HEK293 (cell line): Measurements from ENCODE around the gene PYCR2.

Experiments used
- CTCF ChIA-PET: fragments of 350-600 bp; formaldehyde crosslinking; extraction: SDS; loops from one replicate; lab custom pipeline; 2021; ENCODE audit warnings: antibody characterized with exemption; lab: Yijun Ruan, JAX
- POLR2A ChIA-PET: fragments of 300-600 bp; formaldehyde crosslinking; extraction: SDS; loops from one replicate; lab custom pipeline; 2020; ENCODE audit warnings: antibody characterized with exemption, inconsistent platforms; lab: Yijun Ruan, JAX
- H3K27ac ChIP-seq: fragments of 200-500 bp; sonication (Bioruptor generic); 2 replicates; pipeline ENCODE4 v1.5.1; 2014; ENCODE audit warnings: low read depth, low read length, control low read depth, inconsistent platforms; ENCODE audit errors: extremely low read depth
- H3K36me3 ChIP-seq, 2 experiments: fragments of 200-500 bp in 1 of 2; sonication (Bioruptor generic) in 1 of 2; 1 replicate in 1 of 2; 2 replicates in 1 of 2; pipeline ENCODE4 v1.5.1; 2014 to 2017; ENCODE audit warnings: inconsistent platforms in 2 of 2, low read length in 2 of 2; ENCODE audit not compliant: control insufficient read depth in 2 of 2, insufficient read depth in 1 of 2
- H3K4me1 ChIP-seq: fragments of 200-500 bp; sonication (Bioruptor generic); 2 replicates; pipeline ENCODE4 v1.5.1; 2014; ENCODE audit warnings: mild to moderate bottlenecking, low read length, inconsistent platforms; ENCODE audit not compliant: control insufficient read depth, insufficient read depth
- H3K4me3 ChIP-seq: 2 replicates; pipeline ENCODE4 v1.5.1; 2011; ENCODE audit warnings: low read depth, mild to moderate bottlenecking, control low read depth, low read length, moderate library complexity
- H3K9me3 ChIP-seq: fragments of 200-500 bp; sonication (Bioruptor generic); 2 replicates; pipeline ENCODE4 v1.5.1; 2014; ENCODE audit warnings: low read depth, low read length, inconsistent platforms; ENCODE audit not compliant: control insufficient read depth, insufficient read depth
- BCL11B ChIP-seq: fragments of 450-650 bp; formaldehyde crosslinking; IDR thresholded peaks from 2 replicates; pipeline ENCODE4 v1.5.1; 2016; ENCODE audit warnings: low read depth, missing biosample characterization, missing genetic modification characterization
- HOXD13 ChIP-seq: sonication (generic); formaldehyde crosslinking; IDR thresholded peaks from 2 replicates; pipeline ENCODE4 v1.8.0; 2022; ENCODE audit warnings: missing genetic modification reagents, borderline replicate concordance
- TRIM28 ChIP-seq: IDR thresholded peaks from 2 replicates; pipeline ENCODE4 v1.6.1; 2011; ENCODE audit warnings: low read length, control low read depth, borderline replicate concordance
- ZBTB17 ChIP-seq: fragments of 450-650 bp; formaldehyde crosslinking; IDR thresholded peaks from 2 replicates; pipeline ENCODE4 v1.5.1; 2016; ENCODE audit warnings: missing biosample characterization, missing genetic modification characterization
- ZBTB20 ChIP-seq: fragments of 450-650 bp; formaldehyde crosslinking; IDR thresholded peaks from 2 replicates; pipeline ENCODE4 v1.5.1; 2016; ENCODE audit warnings: missing biosample characterization, missing genetic modification characterization
- ZFP37 ChIP-seq: fragments of 450-650 bp; formaldehyde crosslinking; IDR thresholded peaks from 2 replicates; pipeline ENCODE4 v1.5.1; 2016; ENCODE audit warnings: missing biosample characterization, missing genetic modification characterization
- ZNF138 ChIP-seq: fragments of 450-650 bp; formaldehyde crosslinking; IDR thresholded peaks from 2 replicates; pipeline ENCODE4 v1.5.1; 2016; ENCODE audit warnings: missing biosample characterization, missing genetic modification characterization, borderline replicate concordance
- ZNF266 ChIP-seq: fragments of 450-650 bp; formaldehyde crosslinking; IDR thresholded peaks from 2 replicates; pipeline ENCODE4 v1.5.1; 2016; ENCODE audit warnings: missing biosample characterization, missing genetic modification characterization, low read depth
- ZNF302 ChIP-seq: fragments of 450-650 bp; formaldehyde crosslinking; IDR thresholded peaks from 2 replicates; pipeline ENCODE4 v1.5.1; 2016; ENCODE audit warnings: missing biosample characterization, missing genetic modification characterization, low read depth
- ZNF521 ChIP-seq: fragments of 450-650 bp; formaldehyde crosslinking; IDR thresholded peaks from 2 replicates; pipeline ENCODE4 v1.5.1; 2017; ENCODE audit warnings: missing biosample characterization, mild to moderate bottlenecking, missing genetic modification characterization
- ZNF544 ChIP-seq: fragments of 450-650 bp; formaldehyde crosslinking; IDR thresholded peaks from 2 replicates; pipeline ENCODE4 v1.5.0; 2017; ENCODE audit warnings: missing biosample characterization, missing genetic modification characterization
- ZNF571 ChIP-seq: fragments of 450-650 bp; formaldehyde crosslinking; IDR thresholded peaks from 2 replicates; pipeline ENCODE4 v1.5.0; 2017; ENCODE audit warnings: missing biosample characterization, missing genetic modification characterization
- ZNF621 ChIP-seq: fragments of 450-650 bp; formaldehyde crosslinking; IDR thresholded peaks from 2 replicates; pipeline ENCODE4 v1.5.1; 2017; ENCODE audit warnings: missing biosample characterization, missing genetic modification characterization
- ZNF791 ChIP-seq: fragments of 450-650 bp; formaldehyde crosslinking; IDR thresholded peaks from 2 replicates; pipeline ENCODE4 v1.5.1; 2016; ENCODE audit warnings: missing biosample characterization, missing genetic modification characterization
- ZXDB ChIP-seq: fragments of 450-650 bp; formaldehyde crosslinking; IDR thresholded peaks from 2 replicates; pipeline ENCODE4 v1.5.1; 2016; ENCODE audit warnings: missing biosample characterization, missing genetic modification characterization
- TF ChIP-seq, protein P1 (sequence below): fragments of 450-650 bp; formaldehyde crosslinking; IDR thresholded peaks from 2 replicates; pipeline ENCODE4 v1.5.1; 2016; ENCODE audit warnings: missing biosample characterization, missing genetic modification characterization
- TF ChIP-seq, protein P2 (sequence below): IDR thresholded peaks from 2 replicates; pipeline ENCODE4 v1.6.1; 2011; ENCODE audit warnings: mild to moderate bottlenecking, low read depth, low read length, borderline replicate concordance
- TF ChIP-seq, protein P3 (sequence below): fragments of 450-650 bp; formaldehyde crosslinking; IDR thresholded peaks from 2 replicates; pipeline ENCODE4 v1.5.1; 2017; ENCODE audit warnings: missing biosample characterization, missing genetic modification characterization
- TF ChIP-seq, protein P4 (sequence below): fragments of 450-650 bp; formaldehyde crosslinking; IDR thresholded peaks from 2 replicates; pipeline ENCODE4 v1.5.1; 2016; ENCODE audit warnings: missing biosample characterization, missing genetic modification characterization

Gene PYCR2

DNA sequence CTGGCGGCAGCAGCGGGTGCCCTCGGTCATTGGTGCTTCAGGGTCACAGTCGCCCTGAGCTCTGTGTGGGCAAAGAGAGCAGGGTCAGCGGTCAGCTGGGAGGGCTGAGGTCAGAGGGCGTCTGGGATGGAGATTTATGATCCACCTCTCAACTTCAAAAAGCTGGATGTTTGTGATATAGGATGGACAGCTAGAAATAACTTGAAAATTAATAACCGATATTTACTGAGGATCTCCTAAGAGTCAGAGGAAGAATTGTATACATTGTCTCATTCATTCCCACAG lies 37.1 kb downstream of the PYCR2 start:
- CTCF ChIA-PET: interaction anchor here (1.3 to 2.9 kb wide), 2 partner anchors 10 to 23 kb away, joined by 7 to 12 read pairs; no protein-coding TSS in a partner anchor
- Histone ChIP-seq H3K9me3 (no peaks in the 10 kb centered on the region), H3K4me3 (no peak overlapping the region)
- TF ChIP-seq TRIM28 (no peak), BCL11B (tag by site-specific recombination) (0 out of 2 replicates have a peak, but pooled peaks have one; percentile 31)
- TF ChIP-seq, all 188 proteins: peak for 1
- POLR2A ChIA-PET: interaction anchor here (1.1 kb wide), 1 partner anchor 37 kb away, joined by 3 read pairs; the partner anchor contains the start of gene PYCR2
- Histone ChIP-seq H3K27ac (no peak overlapping the region), H3K36me3 (no peaks in the 10 kb centered on the region), H3K4me1 (no peaks in the 10 kb centered on the region)

DNA sequence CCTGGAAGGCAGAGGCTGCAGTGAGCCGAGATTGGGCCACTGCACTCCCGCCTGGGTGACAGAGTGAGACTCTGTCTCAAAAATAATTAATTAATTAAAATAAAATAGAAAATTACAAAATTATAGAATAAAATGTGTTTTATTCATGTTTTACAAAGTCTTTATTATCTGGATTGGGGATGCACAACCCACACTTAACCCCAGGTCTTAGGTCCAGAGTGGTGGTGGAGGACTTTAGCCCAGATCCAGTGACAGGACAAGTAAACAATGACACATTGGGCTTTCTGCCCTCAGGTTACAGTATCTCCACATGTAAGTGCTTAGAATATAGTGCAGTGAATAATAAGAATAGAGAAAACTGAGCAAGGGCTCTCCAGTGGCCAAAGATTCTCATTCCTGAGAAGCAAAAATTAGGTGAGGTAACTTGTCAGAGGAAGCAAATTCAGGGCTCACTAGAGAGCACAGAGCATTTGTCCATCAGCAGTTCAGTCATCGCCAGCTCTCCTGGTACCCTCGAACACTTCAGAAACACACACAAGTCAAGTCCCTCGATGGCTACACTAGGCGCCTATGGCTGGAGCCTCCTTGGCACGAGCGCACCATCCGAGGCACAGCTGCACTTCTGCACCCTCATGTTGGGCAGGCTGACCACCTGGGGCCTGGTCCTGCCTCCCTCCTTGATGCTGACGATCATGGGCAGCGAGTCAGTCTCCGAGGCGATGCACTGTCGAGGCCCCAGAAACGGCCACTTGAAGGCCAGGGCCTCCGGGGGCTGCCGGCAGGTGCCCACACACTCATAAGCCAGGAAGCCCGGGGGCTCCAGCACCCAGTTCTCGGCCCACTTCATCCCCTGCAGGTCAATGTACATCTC lies 37.7 kb downstream of the PYCR2 start:
- no peak overlapping the region for H3K27ac ChIP-seq
- POLR2A ChIA-PET: interaction anchor here (1.1 kb wide), 1 partner anchor 38 kb away, joined by 3 read pairs; the partner anchor contains the start of gene PYCR2
- no peak overlapping the region for H3K4me3 ChIP-seq
- TF ChIP-seq, protein P1, sequence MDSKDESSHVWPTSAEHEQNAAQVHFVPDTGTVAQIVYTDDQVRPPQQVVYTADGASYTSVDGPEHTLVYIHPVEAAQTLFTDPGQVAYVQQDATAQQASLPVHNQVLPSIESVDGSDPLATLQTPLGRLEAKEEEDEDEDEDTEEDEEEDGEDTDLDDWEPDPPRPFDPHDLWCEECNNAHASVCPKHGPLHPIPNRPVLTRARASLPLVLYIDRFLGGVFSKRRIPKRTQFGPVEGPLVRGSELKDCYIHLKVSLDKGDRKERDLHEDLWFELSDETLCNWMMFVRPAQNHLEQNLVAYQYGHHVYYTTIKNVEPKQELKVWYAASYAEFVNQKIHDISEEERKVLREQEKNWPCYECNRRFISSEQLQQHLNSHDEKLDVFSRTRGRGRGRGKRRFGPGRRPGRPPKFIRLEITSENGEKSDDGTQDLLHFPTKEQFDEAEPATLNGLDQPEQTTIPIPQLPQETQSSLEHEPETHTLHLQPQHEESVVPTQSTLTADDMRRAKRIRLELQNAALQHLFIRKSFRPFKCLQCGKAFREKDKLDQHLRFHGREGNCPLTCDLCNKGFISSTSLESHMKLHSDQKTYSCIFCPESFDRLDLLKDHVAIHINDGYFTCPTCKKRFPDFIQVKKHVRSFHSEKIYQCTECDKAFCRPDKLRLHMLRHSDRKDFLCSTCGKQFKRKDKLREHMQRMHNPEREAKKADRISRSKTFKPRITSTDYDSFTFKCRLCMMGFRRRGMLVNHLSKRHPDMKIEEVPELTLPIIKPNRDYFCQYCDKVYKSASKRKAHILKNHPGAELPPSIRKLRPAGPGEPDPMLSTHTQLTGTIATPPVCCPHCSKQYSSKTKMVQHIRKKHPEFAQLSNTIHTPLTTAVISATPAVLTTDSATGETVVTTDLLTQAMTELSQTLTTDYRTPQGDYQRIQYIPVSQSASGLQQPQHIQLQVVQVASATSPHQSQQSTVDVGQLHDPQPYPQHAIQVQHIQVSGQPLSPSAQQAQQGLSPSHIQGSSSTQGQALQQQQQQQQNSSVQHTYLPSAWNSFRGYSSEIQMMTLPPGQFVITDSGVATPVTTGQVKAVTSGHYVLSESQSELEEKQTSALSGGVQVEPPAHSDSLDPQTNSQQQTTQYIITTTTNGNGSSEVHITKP (tag by site-specific recombination): no peak
- peak; percentile 96 for TF ChIP-seq ZBTB17 (tag by site-specific recombination)
- TF ChIP-seq ZNF571: no peak
- H3K9me3 ChIP-seq: no peaks in the 10 kb centered on the region
- H3K36me3 ChIP-seq: no peaks in the 10 kb centered on the region
- CTCF ChIA-PET: interaction anchor here (1.1 to 2.9 kb wide), 3 partner anchors 9 to 24 kb away, joined by 4 to 12 read pairs (median 7); no protein-coding TSS in a partner anchor
- no peaks in the 10 kb centered on the region for H3K4me1 ChIP-seq

DNA sequence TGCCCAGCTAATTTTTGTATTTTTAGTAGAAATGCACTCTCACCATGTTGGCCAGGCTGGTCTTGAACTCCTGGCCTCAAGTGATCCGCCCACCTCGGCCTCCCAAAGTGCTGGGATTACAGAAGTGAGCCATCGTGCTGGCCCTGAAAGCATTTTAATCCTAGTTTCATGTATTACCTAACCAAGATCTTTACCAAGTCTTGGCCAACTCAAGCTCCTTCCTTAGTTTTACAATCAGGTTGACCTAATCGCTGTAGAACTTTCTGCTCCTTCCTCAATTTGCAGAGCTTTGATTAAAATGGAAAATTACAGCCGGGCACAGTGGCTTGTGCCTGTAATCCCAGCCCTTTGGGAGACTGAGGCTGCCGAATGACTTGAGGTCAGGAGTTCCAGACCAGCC lies 38.7 kb downstream of the PYCR2 start:
- POLR2A ChIA-PET: no interaction called here
- TF ChIP-seq ZNF266 (tag by site-specific recombination): no peak
- TF ChIP-seq ZNF138: no peak
- TF ChIP-seq, protein P2, sequence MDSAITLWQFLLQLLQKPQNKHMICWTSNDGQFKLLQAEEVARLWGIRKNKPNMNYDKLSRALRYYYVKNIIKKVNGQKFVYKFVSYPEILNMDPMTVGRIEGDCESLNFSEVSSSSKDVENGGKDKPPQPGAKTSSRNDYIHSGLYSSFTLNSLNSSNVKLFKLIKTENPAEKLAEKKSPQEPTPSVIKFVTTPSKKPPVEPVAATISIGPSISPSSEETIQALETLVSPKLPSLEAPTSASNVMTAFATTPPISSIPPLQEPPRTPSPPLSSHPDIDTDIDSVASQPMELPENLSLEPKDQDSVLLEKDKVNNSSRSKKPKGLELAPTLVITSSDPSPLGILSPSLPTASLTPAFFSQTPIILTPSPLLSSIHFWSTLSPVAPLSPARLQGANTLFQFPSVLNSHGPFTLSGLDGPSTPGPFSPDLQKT: no peak
- no peak for TF ChIP-seq ZXDB
- TF ChIP-seq, protein P3, sequence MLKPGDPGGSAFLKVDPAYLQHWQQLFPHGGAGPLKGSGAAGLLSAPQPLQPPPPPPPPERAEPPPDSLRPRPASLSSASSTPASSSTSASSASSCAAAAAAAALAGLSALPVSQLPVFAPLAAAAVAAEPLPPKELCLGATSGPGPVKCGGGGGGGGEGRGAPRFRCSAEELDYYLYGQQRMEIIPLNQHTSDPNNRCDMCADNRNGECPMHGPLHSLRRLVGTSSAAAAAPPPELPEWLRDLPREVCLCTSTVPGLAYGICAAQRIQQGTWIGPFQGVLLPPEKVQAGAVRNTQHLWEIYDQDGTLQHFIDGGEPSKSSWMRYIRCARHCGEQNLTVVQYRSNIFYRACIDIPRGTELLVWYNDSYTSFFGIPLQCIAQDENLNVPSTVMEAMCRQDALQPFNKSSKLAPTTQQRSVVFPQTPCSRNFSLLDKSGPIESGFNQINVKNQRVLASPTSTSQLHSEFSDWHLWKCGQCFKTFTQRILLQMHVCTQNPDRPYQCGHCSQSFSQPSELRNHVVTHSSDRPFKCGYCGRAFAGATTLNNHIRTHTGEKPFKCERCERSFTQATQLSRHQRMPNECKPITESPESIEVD (tag by site-specific recombination): no peak
- TF ChIP-seq, protein P4, sequence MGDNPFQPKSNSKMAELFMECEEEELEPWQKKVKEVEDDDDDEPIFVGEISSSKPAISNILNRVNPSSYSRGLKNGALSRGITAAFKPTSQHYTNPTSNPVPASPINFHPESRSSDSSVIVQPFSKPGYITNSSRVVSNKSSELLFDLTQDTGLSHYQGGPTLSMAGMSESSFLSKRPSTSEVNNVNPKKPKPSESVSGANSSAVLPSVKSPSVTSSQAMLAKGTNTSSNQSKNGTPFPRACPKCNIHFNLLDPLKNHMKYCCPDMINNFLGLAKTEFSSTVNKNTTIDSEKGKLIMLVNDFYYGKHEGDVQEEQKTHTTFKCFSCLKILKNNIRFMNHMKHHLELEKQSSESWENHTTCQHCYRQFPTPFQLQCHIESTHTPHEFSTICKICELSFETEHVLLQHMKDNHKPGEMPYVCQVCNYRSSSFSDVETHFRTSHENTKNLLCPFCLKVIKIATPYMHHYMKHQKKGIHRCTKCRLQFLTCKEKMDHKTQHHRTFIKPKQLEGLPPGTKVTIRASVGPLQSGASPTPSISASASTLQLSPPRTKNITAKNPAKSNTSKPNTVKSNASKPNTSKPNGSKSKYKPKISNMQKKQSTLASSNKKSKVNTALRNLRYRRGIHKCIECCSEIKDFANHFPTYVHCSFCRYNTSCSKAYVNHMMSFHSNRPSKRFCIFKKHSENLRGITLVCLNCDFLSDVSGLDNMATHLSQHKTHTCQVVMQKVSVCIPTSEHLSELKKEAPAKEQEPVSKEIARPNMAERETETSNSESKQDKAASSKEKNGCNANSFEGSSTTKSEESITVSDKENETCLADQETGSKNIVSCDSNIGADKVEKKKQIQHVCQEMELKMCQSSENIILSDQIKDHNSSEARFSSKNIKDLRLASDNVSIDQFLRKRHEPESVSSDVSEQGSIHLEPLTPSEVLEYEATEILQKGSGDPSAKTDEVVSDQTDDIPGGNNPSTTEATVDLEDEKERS (tag by site-specific recombination): no peak
- TF ChIP-seq ZNF544 (tag by site-specific recombination): no peak
- no peak for TF ChIP-seq ZNF521 (tag by site-specific recombination)
- TF ChIP-seq ZNF621: no peak
- no peak for TF ChIP-seq ZNF791 (tag by site-specific recombination)
- TF ChIP-seq ZNF302 (tag by site-specific recombination): no peak
- no peak for TF ChIP-seq HOXD13
- TF ChIP-seq ZFP37 (tag by site-specific recombination): no peak
- TF ChIP-seq ZBTB20 (tag by site-specific recombination): no peak

More for the DNA sequence above, 38.7 kb downstream of the PYCR2 start:
- H3K27ac ChIP-seq: no peak overlapping the region
- H3K4me1 ChIP-seq: no peaks in the 10 kb centered on the region
- CTCF ChIA-PET: interaction anchor here (0.6 to 2.9 kb wide), 6 partner anchors 12 to 121 kb away, joined by 3 to 12 read pairs (median 4); no protein-coding TSS in a partner anchor
- H3K4me3 ChIP-seq: no peak overlapping the region
- no peaks in the 10 kb centered on the region for H3K9me3 ChIP-seq
- no peaks in the 10 kb centered on the region for H3K36me3 ChIP-seq
